H9 (cell line): ENCODE data around the gene SFR1. TPM values are rescaled to one million over a fixed set of nuclear protein-coding genes. Genes with fewer than 3 reads are reported as not detected.

ENCODE experiments used
- DNase-seq: peaks from one replicate; pipeline ENCODE4 v3.0.0-alpha.2; 2017
- H2AFZ ChIP-seq: one replicate; pipeline ENCODE4 v1.6.1; 2013; ENCODE audit warnings: mild to moderate bottlenecking, low read length, control low read depth, moderate library complexity
- H2AK5ac ChIP-seq: 2 replicates; pipeline ENCODE4 v1.6.1; 2013; ENCODE audit warnings: low read length, control low read depth, mixed read lengths; ENCODE audit not compliant: insufficient read length
- H2BK120ac ChIP-seq: one replicate; pipeline ENCODE4 v1.6.1; 2013; ENCODE audit warnings: low read depth, mild to moderate bottlenecking, low read length, control low read depth, inconsistent platforms; ENCODE audit not compliant: poor library complexity, severe bottlenecking
- H2BK12ac ChIP-seq: 2 replicates; pipeline ENCODE4 v1.6.1; 2013; ENCODE audit warnings: low read length, control low read depth, mixed read lengths, low read depth; ENCODE audit not compliant: insufficient read length
- H2BK15ac ChIP-seq: 2 replicates; pipeline ENCODE4 v1.6.1; 2013; ENCODE audit warnings: low read depth, low read length, control low read depth
- H2BK20ac ChIP-seq: one replicate; pipeline ENCODE4 v1.6.1; 2013; ENCODE audit warnings: low read depth, mild to moderate bottlenecking, low read length, control low read depth, inconsistent platforms; ENCODE audit not compliant: poor library complexity, severe bottlenecking
- H2BK5ac ChIP-seq: 2 replicates; pipeline ENCODE4 v1.6.1; 2013; ENCODE audit warnings: low read length, control low read depth, mixed read lengths; ENCODE audit not compliant: insufficient read length
- H3K14ac ChIP-seq: 2 replicates; pipeline ENCODE4 v1.6.1; 2013; ENCODE audit warnings: low read length, control low read depth; ENCODE audit not compliant: insufficient read depth
- H3K18ac ChIP-seq: 2 replicates; pipeline ENCODE4 v1.6.1; 2013; ENCODE audit warnings: low read depth, mild to moderate bottlenecking, mixed read lengths, low read length, control low read depth; ENCODE audit not compliant: insufficient read length
- H3K23ac ChIP-seq: 2 replicates; pipeline ENCODE4 v1.6.1; 2013; ENCODE audit warnings: low read length, control low read depth, mixed read lengths, low read depth; ENCODE audit not compliant: insufficient read length
- H3K23me2 ChIP-seq: 2 replicates; pipeline ENCODE4 v1.6.1; 2013; ENCODE audit warnings: low read depth, mild to moderate bottlenecking, mixed read lengths, low read length, control low read depth; ENCODE audit not compliant: insufficient read length, poor library complexity, severe bottlenecking
- H3K27ac ChIP-seq: 2 replicates; pipeline ENCODE4 v1.5.1; 2013; ENCODE audit warnings: low read length, control low read depth, mixed read lengths, low read depth; ENCODE audit not compliant: insufficient read length
- H3K27me3 ChIP-seq: 2 replicates; pipeline ENCODE4 v1.6.1; 2013; ENCODE audit warnings: low read length, control low read depth, inconsistent platforms; ENCODE audit not compliant: insufficient read depth
- H3K4ac ChIP-seq: 2 replicates; pipeline ENCODE4 v1.6.1; 2013; ENCODE audit warnings: low read depth, mild to moderate bottlenecking, control low read depth, inconsistent platforms, low read length, moderate library complexity
- H3K4me1 ChIP-seq: 2 replicates; pipeline ENCODE4 v1.6.1; 2013; ENCODE audit warnings: low read length, control low read depth, inconsistent platforms; ENCODE audit not compliant: insufficient read depth
- H3K4me2 ChIP-seq: 2 replicates; pipeline ENCODE4 v1.6.1; 2013; ENCODE audit warnings: low read length, control low read depth, mixed read lengths; ENCODE audit not compliant: insufficient read length, insufficient read depth
- H3K56ac ChIP-seq: 2 replicates; pipeline ENCODE4 v1.6.1; 2013; ENCODE audit warnings: low read depth, mild to moderate bottlenecking, mixed read lengths, low read length, control low read depth; ENCODE audit not compliant: insufficient read length
- H3K79me1 ChIP-seq: 2 replicates; pipeline ENCODE4 v1.6.1; 2013; ENCODE audit warnings: low read depth, mild to moderate bottlenecking, moderate library complexity, low read length, control low read depth, inconsistent platforms; ENCODE audit not compliant: insufficient read depth, poor library complexity, severe bottlenecking
- H3K79me2 ChIP-seq: 2 replicates; pipeline ENCODE4 v1.6.1; 2013; ENCODE audit warnings: low read length, control low read depth, inconsistent platforms; ENCODE audit not compliant: insufficient read depth
- H3K9ac ChIP-seq: 2 replicates; pipeline ENCODE4 v1.6.1; 2013; ENCODE audit warnings: low read length, control low read depth, mixed read lengths; ENCODE audit not compliant: insufficient read length; ENCODE audit errors: extremely low read depth
- H3K9me3 ChIP-seq: one replicate; pipeline ENCODE4 v1.6.1; 2013; ENCODE audit warnings: low read depth, low read length, inconsistent platforms; ENCODE audit not compliant: control insufficient read depth
- H3T11ph ChIP-seq: one replicate; pipeline ENCODE4 v1.6.1; 2013; ENCODE audit warnings: mild to moderate bottlenecking, low read length, control low read depth, inconsistent platforms
- H4K20me1 ChIP-seq: one replicate; pipeline ENCODE4 v1.6.1; 2013; ENCODE audit not compliant: control insufficient read depth, insufficient read length, insufficient read depth
- H4K5ac ChIP-seq: 2 replicates; pipeline ENCODE4 v1.6.1; 2013; ENCODE audit warnings: low read depth, mild to moderate bottlenecking, mixed read lengths, low read length, control low read depth; ENCODE audit not compliant: insufficient read length
- H4K8ac ChIP-seq: replicated peaks from 2 replicates; pipeline ENCODE4 v1.6.1; 2013; ENCODE audit warnings: low read length, control low read depth, mixed read lengths, low read depth; ENCODE audit not compliant: insufficient read length
- H4K91ac ChIP-seq: 2 replicates; pipeline ENCODE4 v1.6.1; 2013; ENCODE audit warnings: low read depth, mild to moderate bottlenecking, moderate library complexity, mixed read lengths, low read length, control low read depth; ENCODE audit not compliant: insufficient read length
- H3K27ac Mint-ChIP-seq, 3 experiments: 2 replicates in 2 of 3; 3 replicates in 1 of 3; pipeline ENCODE4 v1.8.0; 2020 to 2021; ENCODE audit warnings: mixed read lengths in 3 of 3, mild to moderate bottlenecking in 1 of 3, moderate library complexity in 1 of 3
- H3K27me3 Mint-ChIP-seq: 2 replicates; pipeline ENCODE4 v1.8.0; 2021; ENCODE audit warnings: low read depth, mild to moderate bottlenecking, moderate library complexity, mixed read lengths
- H3K36me3 Mint-ChIP-seq, 3 experiments: 2 replicates in 2 of 3; 3 replicates in 1 of 3; pipeline ENCODE4 v1.8.0; 2020 to 2021; ENCODE audit warnings: low read depth in 3 of 3, mixed read lengths in 3 of 3; ENCODE audit not compliant: insufficient read depth in 1 of 3
- H3K4me1 Mint-ChIP-seq, 2 experiments: 2 replicates each; pipeline ENCODE4 v1.8.0; 2020; ENCODE audit warnings: mixed read lengths in 2 of 2
- H3K4me3 Mint-ChIP-seq, 2 experiments: 2 replicates in 1 of 2; 3 replicates in 1 of 2; pipeline ENCODE4 v1.8.0; 2020 to 2021; ENCODE audit warnings: mild to moderate bottlenecking in 2 of 2, mixed read lengths in 2 of 2, moderate library complexity in 1 of 2
- H3K9me3 Mint-ChIP-seq, 2 experiments: 2 replicates in 1 of 2; 3 replicates in 1 of 2; pipeline ENCODE4 v1.8.0; 2020; ENCODE audit warnings: mild to moderate bottlenecking in 2 of 2, mixed read lengths in 2 of 2, moderate library complexity in 1 of 2
- WGBS: extraction: QIAGEN DNeasy Blood & Tissue Kit; methylation state at CpG from one replicate; pipeline ENCODE4 v1.1.7; 2013; ENCODE audit warnings: missing lambda C conversion rate, low lambda C conversion rate, mixed read lengths; ENCODE audit not compliant: insufficient read length; ENCODE audit errors: extremely low coverage; 5-methylcytosine and 5-hydroxymethylcytosine counted together
- total RNA-seq: library from RNA; stranded (reverse); gene quantifications from 2 replicates; pipeline ENCODE4 v1.2.1, GENCODE V29; 2021
- TF ChIP-seq, protein P1 (sequence below): fragments of 200-600 bp; sonication (generic); conservative IDR thresholded peaks from 3 replicates; pipeline ENCODE4 v1.8.0; 2021; ENCODE audit warnings: antibody characterized with exemption, mild to moderate bottlenecking

Gene SFR1
- total RNA-seq, 1 experiment from 2014 or later = 6.5 TPM

- Mint-ChIP-seq H3K36me3 (peaks cover 0 to 19% (median 0%) of the 10 kb centered on the region in 3 experiments; a peak in 5 of 7 replicates), H3K9me3 (no peaks in the 10 kb centered on the region), H3K27me3 (no peaks in the 10 kb centered on the region), H3K27ac (peak overlapping the region; percentile 99), H3K4me3 (peak overlapping the region; percentile 78 to 90), H3K4me1 (peaks cover 30 to 33% of the 10 kb centered on the region in 2 experiments)
- DNase-seq = no peak
- peak overlapping the region; percentile 94 for H2BK120ac ChIP-seq
- no peak overlapping the region for H4K91ac ChIP-seq
- peak overlapping the region; percentile 94 for H2BK5ac ChIP-seq
- no peak overlapping the region; the same call in 1 of the 2 replicates for H3K4ac ChIP-seq
- peak overlapping the region; percentile 75 for H2AFZ ChIP-seq
- WGBS = no CpG with 5 or more reads among the region's 2 CpGs
- H3K23ac ChIP-seq = no peak overlapping the region
- no peaks in the 10 kb centered on the region for H3K4me1 ChIP-seq
- TF ChIP-seq, protein P1, sequence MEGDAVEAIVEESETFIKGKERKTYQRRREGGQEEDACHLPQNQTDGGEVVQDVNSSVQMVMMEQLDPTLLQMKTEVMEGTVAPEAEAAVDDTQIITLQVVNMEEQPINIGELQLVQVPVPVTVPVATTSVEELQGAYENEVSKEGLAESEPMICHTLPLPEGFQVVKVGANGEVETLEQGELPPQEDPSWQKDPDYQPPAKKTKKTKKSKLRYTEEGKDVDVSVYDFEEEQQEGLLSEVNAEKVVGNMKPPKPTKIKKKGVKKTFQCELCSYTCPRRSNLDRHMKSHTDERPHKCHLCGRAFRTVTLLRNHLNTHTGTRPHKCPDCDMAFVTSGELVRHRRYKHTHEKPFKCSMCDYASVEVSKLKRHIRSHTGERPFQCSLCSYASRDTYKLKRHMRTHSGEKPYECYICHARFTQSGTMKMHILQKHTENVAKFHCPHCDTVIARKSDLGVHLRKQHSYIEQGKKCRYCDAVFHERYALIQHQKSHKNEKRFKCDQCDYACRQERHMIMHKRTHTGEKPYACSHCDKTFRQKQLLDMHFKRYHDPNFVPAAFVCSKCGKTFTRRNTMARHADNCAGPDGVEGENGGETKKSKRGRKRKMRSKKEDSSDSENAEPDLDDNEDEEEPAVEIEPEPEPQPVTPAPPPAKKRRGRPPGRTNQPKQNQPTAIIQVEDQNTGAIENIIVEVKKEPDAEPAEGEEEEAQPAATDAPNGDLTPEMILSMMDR = no peak
- peak overlapping the region; percentile 87 for H3T11ph ChIP-seq
- H3K9me3 ChIP-seq = no peaks in the 10 kb centered on the region
- H4K20me1 ChIP-seq = no peaks in the 10 kb centered on the region
- no peaks in the 10 kb centered on the region for H3K79me2 ChIP-seq
- H3K23me2 ChIP-seq = peaks cover 10% of the 10 kb centered on the region
- no peak overlapping the region for H2BK20ac ChIP-seq
- no peaks in the 10 kb centered on the region for H3K27me3 ChIP-seq
- peak overlapping the region; percentile 70 for H3K4me2 ChIP-seq
- peak overlapping the region; percentile 96 for H3K9ac ChIP-seq
- H3K27ac ChIP-seq = peak overlapping the region; percentile 98
- H2BK12ac ChIP-seq = no peak overlapping the region
- H3K18ac ChIP-seq = peak overlapping the region; percentile 84
- H3K79me1 ChIP-seq = no peaks in the 10 kb centered on the region
- no peak overlapping the region for H4K5ac ChIP-seq
- H3K14ac ChIP-seq = peak overlapping the region; percentile 81; the same call in 1 of the 2 replicates
- no peak overlapping the region for H4K8ac ChIP-seq
- H3K56ac ChIP-seq = no peak overlapping the region
- no peak overlapping the region for H2AK5ac ChIP-seq
- no peak overlapping the region for H2BK15ac ChIP-seq
Measured at GRCh38 chr10:104120512-104120902, 1.5 kb upstream of the SFR1 start.
